ENCODE results near the gene CNKSR3.

Gene CNKSR3

DNA sequence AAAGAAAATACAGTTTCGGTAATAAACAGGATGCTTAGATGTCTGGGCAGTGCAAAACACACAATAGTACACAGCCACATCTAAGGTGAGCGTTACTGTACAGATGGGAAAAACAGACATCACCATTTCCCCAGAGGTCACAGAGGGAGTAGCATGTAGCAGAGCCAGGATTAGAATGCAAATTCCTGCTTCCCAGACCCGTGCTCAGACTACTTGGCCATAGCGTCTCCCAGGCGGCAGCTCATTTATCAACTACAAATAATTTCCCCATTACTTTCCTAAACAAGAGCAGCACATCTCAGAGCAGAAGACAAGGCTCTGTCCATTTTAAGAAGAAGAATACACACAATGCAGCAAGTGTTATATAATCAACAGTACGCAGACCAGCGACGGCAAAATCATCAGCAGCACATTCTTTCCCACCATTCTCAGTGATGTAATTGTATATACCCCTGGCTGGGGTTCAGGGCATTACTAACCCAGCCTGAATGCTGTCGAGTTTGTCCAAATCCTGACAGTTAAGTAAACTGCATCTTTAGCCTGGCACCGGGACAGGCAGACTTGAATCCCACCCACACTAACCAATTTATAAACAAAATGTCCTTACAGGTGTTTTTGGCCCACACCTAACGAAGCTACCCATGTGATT is 61.9 kb downstream of the CNKSR3 start:
- DNase-seq = no peak

DNA sequence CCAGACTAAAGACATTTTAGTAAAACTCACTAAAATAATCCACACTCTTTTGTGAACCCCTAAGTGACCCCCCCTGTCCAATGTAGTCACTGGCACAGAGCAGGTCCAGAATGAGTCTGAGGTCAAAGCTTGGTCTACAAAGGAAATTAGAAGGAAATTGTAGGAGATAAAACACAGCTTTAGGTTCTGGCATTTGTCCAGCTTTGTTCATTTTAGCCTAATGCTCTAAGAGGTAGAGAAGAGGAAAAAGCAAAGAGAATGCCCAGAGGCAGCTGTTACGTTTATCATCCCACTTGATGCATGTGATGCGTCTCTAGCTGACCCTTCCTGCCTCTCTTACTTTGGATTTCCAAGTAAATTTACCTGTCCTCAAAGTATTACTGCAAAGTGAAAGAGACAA is 62.5 kb downstream of the CNKSR3 start:
- DNase-seq = no peak

DNA sequence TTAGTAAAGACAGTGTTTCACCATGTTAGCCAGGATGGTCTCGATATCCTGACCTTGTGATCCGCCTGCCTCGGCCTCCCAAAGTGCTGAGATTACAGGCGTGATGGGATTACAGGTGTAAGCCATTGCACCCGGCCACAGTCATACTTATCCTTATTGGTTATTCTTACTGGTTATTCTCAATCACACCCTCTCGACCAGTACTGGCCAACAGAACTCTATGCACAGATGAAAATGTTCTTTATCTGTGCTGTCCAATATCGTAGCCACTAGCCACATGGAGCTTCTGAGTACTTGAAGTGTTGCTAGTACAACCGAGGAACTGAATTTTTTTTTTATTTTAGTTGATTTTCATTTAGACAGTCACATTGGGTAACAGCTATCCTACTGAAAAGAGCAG is 63.5 kb downstream of the CNKSR3 start:
- DNase-seq = no peak

DNA sequence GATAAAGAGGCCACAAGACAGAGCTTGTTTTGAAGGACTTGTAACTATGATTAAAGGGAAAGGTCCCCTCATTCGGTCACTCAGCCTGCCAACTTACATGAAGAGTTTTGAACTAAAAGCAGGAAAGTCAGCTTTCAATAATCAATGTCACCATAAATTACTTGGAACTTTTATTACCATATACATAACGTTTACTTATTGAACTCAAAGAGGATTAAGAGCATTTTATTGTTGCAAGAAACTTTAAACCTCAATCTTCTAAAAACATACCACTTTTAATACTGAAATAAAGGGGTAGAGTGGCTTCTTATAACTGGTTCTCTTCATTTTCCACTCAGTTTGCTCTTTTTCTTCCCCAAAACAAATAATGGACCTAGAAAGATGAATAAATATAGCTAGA is 65.1 kb downstream of the CNKSR3 start:
- no peak for DNase-seq

DNA sequence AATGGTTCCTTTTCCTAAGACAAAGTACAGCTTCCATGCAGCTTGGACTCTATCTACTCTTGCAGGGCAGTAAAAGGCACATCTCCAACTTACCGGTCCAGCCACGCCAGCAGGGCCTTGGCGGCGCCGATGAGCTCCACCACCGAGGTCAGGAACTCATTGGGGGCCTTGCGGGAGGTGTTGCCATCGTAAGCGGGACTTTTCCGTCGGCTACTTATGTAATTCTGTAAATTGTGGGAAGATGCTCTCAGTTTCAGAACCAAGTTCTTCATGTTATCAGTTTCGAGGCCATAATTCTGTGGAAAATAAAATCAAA is 68.5 kb downstream of the CNKSR3 start:
- no peak for DNase-seq

DNA sequence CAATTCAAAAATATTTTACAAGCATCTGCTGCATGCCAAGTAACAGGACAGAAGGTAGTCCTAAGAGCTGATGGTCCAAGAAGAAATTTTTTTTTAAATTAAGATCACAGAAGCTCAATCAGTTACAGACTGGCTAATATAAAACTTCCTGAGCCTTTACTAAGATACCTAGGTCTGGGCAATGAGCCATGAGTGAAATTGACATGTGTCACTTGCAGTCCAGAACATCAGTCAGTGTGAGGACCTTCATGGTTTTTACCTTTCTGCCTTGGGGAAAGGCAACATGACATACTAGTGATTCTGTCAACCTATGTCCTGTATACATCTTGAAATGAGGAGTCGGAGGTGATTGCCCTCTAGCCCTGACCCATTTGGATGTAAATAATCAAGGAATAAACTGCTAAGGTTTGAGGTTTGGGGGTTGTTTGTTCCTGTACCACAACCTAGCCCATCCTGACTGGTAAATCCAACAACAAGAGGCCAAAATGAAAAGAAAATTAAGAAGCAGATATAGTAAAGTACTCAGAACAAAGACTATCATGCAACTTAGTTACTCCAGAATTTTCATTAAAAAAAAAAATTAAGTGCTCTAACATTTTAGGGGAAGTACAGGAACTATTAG is 70.0 kb downstream of the CNKSR3 start:
- no peak for DNase-seq

DNA sequence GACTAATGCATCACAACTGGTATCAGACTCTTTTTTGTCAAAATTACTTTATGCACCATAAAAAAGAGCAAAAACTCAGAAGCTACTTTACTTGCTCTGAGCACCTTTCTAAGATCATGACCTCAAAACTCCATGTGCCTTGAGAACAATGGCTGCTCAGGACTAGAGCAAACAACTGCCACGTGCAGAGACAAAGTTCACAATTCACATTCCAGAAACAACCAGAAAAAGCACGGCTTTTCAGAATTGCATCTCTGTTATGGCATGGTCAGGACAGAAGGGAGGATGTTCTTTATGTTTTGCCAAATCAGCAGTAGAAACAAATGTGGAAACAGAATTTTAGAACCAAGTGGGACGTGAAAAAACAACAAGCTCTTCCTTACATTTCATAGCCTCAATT is 70.5 kb downstream of the CNKSR3 start:
- DNase-seq = no peak

DNA sequence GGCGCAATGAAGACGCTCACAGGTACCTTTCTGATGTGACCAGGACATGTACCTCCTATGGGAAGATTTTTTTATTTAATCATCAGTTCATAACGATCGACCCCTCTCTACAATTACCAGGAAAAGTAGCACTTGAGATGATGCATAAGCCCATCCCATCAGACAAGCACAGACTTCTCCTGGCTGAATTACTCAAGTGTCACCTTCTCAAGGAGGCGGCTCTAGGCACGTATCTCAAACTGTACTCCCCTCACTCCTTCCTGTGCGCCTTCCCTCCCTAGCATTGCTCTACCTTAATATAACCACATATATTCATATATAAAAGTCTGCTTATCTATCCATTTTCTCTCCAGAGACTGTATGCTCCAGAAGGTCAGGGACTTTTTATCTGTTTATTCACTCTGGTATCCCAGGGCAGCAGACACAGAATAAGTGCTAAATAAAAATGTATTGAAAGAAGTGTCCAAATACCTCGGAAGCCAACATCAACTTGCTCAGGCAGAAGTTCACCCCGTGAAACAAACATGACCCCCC is 71.5 kb downstream of the CNKSR3 start:
- no peak for DNase-seq

DNA sequence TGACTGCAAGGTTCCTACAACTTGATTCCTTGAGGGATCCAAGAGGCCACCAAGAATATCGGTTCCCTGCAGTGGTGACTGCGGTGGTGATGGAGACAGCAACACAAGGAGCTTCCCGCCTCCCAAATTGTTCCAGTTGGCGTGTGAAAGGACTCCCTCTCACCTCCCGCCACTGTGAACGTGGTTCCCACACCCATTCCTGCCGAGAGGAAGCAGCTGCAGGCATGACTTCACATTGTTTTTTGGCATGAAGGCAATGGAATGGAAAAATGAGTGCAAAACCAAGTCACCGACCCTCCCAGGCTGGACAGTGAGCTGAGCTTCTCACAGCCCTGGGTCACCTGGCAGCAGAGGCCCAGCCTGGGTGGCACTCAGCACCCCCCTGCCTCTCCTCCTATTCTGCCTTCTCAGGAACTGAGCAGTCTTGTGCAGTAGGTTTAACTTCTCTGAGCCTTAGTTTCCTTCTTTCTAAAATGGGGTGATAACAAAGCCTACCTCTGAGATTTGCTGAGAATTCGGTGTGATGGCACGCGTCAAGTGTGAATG is 75.0 kb downstream of the CNKSR3 start:
- DNase-seq = no peak

DNA sequence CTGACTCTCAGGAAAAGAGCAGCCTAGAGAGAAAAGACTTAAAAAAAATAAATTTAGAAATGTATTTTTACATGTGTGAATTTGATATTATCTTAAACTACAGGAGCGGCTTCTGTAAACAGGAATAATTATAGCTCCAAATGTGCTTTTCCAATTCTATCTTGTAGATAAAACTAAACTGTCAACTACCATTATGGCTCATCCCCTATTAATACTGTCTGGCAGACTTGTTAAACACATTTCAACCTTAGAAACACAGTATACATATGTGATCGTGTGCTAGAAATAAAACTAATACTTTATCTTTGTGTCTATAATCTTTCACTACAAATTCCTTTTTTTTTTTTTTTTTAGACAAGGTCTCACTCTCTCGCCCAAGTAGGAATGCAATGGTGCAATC is 75.8 kb downstream of the CNKSR3 start:
- DNase-seq = no peak

DNA sequence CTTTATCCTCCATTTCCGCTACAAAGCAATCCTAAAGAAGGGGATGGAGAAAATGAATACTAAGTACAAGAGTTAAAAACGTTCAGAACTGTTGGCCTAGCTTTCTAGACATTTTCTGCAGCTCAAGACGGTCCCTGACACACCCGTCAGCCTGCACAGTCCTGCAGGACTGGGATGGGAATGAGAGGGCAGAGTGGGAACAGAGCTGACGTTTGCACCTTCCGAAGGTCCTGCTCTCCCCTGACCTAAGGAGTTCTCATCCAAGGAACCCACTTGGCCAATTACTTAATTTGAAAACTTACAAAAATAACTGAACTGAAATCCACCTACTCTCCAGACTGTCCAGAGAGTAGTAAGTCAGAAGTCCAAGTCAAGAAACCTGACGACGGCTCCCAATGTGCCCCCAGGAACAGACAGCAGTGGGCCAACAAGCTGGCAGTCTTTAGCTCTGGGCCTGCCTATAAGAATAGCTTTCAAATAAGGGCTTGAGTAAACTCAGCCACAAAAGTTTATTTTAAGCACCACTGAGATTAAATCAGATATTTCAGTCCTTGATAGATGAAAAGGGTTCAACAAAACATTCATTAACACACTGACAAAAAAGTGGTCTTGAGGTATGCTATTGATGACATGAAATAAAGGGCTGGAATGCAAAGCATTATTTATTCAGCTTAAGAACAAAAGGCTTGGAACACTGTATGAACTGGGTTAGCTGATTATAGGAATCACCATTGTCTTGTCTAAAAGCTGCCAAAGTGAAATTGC is 76.8 kb downstream of the CNKSR3 start:
- no peak for DNase-seq

DNA sequence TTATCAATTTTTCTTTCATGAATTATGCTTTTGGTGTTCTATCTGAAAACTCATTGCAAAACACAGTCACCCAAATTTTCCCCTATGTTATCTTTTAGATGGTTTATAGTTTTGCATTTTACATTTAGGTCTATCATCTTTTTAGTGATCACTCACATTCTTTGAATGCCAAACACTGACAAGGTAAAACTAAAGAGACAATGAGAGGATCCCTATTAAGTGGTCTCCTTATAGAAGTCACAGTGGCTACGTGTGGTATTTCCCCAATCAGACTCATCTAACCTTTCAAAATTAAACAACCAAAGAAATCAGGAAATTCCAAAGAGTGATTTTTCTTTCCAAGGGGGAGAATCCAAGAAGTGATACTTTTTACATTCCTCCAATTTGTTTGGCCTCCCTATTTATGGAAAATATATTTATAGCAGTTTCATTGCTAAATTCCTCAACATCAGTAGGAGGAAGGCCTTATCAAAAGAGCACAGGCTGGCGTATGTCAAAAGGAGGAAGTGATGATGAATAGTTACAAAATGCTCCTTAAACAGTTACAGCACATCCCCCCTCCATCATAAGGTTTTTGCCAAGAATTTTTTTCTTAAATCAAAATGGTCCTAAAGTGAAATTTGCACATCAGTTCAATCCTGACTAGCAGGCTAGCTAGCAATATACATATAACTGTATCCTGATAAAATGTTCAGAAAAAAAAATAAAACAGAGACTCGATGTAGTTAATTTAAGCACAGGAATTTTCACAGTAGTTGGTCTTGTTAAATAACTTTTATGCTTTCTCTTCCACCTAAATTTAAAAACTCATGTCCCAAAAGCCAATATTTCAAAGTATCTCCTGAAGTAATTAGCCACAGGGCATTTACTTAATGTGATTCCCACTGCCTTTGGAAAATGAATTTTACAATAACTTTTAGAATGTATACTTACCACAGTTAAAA is 77.7 kb downstream of the CNKSR3 start:
- no peak for DNase-seq

DNA sequence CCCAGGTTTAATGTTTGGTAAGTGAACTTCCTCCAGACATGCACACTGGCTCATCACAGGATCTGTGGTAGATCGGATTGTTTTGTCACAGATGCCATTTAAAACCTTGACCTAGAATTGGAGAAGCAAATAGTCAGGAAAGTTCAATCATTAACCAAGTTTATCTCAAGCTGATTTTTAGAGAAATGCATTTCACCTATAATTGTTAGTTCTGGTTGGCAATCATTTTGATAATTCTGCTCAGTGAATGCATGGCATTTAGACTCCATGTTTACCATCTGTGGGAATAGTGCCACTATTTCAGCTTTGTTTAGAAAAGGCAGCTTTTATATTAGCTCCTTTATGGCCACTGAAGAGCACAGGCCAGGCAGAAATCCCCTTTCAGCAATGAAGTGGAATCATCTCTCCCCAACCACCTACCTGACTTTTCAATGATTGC is 80.0 kb downstream of the CNKSR3 start:
- DNase-seq = no peak

DNA sequence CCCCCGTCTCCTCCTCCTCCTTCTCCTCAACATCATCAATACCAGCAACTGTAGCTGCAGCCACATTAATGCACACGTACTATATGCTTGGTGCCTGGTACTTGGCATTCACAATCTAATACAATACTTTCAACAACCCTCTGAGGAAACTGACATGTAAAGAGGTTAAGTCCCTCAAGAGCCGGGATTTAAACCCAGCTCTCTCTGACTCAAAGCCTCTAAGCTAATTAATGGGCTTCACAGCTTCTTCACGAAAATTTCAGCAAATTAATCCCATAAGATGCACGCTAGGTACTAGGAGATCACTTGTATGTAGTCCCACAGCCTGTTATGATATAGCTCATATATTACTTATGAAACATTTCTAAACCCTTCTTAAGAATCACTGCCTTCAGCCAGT is 80.8 kb downstream of the CNKSR3 start:
- DNase-seq = no peak

DNA sequence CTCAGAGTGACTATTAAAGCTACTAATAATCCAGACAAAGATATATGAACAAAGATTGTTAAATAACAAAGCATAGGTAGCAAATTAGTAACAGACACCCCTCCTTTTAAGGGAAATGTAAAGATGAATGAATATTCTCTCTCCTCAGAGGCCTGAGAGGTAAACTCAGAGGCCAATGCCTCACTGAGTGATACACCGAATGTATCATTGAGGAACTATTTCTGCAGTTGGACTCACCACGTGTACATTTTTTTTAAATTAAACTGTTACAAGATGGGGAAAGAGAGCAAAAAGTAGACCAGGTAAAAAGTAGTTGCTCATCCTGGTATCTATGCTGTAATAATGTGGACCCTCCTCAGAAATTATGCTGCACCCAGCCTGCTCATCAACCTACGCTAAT is 81.6 kb downstream of the CNKSR3 start:
- DNase-seq = no peak

DNA sequence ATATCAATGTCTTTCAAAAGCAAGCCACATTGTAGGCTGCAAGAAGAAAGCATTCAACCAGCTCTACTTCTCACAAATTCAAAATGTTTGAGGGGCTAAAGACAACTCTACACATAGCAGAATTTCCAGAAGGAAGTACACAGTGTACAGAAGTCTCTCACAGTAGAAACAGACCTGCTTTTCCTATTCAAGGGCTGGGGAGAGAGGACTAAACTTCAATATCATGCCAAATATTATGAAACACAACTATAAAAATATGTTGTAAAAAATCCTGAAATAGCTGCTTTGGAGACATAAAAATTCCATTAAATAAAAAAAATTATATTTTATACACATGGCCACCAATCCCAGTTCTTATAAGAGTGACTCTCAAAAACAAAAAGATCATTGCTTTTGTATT is 83.0 kb downstream of the CNKSR3 start:
- DNase-seq = no peak

DNA sequence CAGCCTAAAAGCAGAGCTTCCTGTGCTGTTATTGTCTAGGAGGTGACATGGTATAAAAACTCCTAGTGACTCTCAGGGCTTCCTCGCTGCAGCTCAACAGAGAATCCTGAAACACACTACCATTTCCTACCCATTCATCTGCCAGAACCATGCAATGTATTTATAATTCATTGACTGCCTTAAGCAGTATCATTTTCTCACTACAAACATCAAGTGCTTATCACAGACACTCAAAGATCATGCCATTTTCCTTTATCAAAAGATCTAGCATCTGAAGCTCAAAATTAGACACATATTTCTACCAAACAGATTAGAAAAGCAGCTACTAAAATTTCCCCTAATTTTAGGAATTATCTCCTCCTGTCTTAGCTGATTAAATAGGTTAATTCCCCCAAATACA is 83.5 kb downstream of the CNKSR3 start:
- DNase-seq = no peak

DNA sequence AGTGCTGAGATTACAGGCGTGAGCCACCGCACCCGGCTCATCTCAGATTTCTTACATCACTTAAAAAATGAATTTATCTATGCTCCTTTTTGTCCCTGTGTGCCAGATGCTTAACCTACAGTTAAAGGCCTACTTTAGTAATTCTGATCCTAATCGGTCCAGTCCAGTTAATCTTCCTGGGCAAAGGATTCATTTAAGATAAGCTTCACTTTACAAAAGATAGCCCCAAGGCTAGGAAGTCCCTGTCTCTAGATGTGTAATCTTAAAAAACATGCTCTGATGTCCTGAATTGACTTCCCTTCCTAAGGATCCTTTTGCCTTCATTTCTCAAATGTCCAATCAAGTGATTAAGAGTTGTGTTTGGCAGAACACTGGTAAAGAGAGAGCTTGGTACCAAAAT is 85.5 kb downstream of the CNKSR3 start:
- DNase-seq = no peak

DNA sequence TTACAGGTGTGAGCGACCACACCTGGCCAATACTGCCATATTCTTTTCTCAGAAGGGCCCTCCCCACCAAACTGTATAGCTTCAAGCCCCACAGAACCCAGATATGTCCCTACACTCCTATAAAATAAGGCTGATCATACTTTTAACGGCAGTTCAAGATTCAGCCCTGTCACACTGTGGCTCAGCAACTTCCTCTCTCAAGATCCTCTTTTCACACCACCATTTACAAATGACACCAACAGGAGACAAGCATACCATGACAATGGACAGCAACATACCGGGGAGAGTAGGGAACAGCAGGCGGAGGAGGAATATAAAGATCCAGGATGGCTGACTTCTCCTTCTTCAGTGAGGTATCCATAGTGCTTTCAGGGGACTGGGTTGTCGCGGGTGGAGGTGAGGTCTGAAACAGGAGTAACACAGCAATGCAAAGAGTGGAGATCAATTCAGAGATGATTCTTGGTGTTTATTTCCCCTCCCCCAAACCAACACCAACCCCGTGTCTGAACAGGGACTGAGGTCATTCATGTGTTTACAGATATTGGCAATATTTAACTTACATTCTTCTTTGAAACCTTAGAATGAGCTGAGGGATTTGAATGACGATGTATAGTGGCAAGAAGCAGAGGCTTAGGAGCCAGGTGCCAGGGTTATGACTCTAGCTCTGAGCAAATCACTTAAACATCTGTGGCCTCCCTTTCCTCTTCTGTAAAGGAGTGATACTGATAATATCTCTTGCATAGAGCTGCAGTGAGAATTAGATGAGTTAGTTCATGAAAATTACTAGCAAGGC is 96.3 kb downstream of the CNKSR3 start:
- no peak for DNase-seq

DNA sequence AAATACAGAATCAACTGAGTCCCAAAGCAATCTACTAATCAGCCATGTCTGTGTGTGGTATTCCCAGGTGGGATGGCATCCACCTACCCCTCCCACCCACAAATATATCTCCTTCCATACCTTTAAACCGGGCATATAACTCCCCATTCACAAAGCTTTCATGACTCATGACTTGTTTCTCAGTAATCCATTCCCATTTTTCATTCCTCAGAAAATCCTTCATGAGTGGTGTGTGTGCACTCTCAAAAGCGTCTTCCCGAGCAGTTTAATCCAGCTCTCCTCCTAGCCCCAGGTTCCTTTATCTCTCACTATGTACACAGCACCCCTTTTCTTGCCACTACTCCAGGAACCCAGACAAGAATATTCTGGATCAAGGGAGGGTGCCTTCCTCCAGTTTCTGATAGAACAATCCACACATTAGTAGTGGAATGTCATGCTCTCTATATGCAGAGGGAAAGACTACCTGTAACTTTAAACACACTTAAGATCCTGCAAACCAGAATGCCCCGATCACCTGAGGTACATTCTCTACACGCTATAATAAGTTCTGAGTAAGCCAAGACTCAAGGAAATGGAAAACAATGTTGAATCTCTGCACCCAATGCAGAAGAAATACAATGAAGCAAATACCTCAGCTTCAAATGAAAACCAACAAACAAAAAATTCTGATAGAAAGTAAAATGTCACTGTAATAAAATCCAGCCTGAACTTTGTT is 98.2 kb downstream of the CNKSR3 start:
- no peak for DNase-seq

DNA sequence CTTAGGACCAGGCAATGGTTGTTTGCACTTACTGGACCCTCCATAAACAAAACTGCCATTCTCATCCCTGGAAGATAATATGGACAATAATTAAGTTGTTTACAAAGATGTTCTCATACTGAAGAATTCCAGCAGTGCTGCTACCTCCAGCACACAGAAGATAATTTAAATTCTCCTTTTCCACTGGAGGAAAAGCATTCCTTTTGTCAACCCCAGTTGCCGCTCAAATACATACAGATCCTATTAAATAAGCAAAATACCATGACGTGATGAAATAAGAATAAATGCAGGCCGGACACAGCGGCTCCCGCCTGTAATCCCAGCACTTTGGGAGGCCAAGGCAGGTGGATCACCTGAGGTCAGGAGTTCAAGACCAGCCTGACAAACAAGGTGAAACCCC is 99.4 kb downstream of the CNKSR3 start:
- DNase-seq = no peak
